ENCODE results near the gene EHMT1.
"Not testable (repeated sequence)": the region's sequence is repeated elsewhere in the genome, so short reads cannot be mapped to it uniquely, and the experiment has no call there.

The EHMT1 gene

GRCh38 chr9:137761793-137762192 lies 143.0 kb downstream of the EHMT1 start:
- DNase-seq (ENCODE audit: low spot score): no peak

DNA sequence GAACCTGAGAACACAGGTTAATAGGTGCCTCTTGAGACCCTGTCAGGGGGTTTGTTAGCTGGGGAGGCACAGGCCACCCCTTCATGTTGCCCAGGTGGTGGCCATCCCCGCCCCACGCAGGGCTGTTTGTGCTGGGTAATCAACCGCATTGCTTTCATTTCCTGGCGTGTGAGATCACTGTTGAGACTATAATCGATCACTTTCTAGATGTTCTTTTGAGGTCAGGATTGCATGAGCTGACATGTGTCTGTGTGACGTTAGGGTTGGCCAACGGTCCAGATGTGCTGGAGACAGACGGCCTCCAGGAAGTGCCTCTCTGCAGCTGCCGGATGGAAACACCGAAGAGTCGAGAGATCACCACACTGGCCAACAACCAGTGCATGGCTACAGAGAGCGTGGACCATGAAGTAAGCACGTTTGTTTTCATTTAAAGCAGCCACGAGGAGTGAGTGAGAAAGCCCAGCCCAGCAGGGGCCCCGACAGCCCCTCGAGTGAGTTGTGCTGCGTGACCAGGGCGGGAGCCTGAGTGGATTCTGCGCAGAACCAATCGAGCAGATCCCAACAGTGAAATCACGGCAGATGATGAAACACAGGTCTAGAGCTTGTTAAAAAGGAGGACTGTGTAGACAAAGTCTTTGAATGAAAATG lies 143.7 kb downstream of the EHMT1 start:
- no peak for DNase-seq (ENCODE audit: low spot score)

- DNase-seq (ENCODE audit: low spot score): no peak
Observed at GRCh38 chr9:137763271-137763955, 144.6 kb downstream of the EHMT1 start.

GRCh38 chr9:137764171-137764671 lies 145.4 kb downstream of the EHMT1 start:
- DNase-seq (ENCODE audit: low spot score): no peak

DNA sequence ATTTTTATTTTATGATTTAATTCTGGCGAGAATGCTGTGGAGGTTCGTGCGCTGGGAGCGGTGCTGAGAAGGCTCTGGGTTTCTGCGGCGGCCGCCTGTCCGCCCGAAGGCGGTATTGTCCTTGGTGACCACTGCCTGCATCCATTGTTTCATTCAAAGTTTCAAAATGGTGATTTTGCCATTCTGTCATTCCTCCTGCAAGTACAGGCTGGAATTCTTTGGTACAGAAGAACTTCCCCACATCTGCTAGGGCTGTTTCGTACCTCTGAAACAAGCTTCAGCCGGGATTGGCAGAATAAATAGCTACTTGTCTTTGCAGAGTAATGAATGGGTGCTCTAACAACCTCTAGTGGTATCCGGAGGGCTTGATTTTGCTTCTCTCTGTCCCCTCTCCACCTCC lies 146.2 kb downstream of the EHMT1 start:
- DNase-seq (ENCODE audit: low spot score): no peak

DNA sequence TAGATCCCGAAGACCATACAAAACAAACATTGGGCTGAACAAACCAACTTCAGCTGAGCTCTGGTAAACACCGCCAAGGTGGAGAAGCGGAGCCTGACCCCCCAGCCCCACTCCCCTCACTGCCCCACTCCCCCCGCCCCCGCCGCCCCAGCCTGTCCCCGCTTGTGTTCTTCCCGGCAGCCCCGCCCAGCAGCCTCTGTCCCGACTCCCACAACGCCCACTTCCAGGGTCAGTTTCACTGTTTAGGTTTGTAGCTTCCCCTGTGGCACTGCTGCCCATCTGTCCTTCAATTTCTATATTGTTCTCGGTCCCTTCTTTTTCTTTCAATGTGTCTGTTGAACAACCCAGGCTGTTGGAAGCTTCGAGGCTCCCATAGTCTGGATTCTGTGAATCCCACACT lies 146.7 kb downstream of the EHMT1 start:
- no peak for DNase-seq (ENCODE audit: low spot score)

GRCh38 chr9:137771580-137771979 lies 152.8 kb downstream of the EHMT1 start:
- DNase-seq (ENCODE audit: low spot score): no peak

GRCh38 chr9:137772281-137772873 lies 153.6 kb downstream of the EHMT1 start:
- DNase-seq (ENCODE audit: low spot score): peak; percentile 43

- no peak for DNase-seq (ENCODE audit: low spot score)
Observed at GRCh38 chr9:137774775-137775386, 156.1 kb downstream of the EHMT1 start.

DNA sequence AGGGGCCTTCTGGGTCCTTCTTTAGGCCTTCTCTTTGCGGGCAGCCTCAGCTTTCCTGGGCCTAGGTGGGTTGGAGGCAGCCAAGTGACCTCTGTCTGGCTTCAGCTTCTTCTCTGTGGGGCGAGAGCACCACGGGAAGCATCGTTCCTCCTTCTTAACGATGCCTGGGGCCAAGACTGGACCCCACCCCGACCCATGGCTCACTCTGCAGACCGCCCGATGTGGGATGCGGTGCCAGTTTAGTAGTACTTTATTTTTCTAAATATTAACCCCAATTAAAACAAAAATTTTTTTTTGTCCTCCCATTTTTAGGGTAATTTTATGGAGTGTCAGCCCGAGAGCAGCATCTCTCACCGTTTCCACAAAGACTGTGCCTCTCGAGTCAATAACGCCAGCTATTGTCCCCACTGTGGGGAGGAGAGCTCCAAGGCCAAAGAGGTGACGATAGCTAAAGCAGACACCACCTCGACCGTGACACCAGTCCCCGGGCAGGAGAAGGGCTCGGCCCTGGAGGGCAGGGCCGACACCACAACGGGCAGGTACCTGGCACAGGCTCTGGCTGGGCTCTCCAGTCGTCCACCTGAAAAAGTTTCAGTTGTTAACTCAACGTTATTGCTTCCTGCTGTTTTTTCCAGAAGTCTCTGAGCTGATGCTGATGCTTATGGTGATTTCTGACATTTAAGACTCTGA lies 157.6 kb downstream of the EHMT1 start:
- DNase-seq (ENCODE audit: low spot score): no peak

DNA sequence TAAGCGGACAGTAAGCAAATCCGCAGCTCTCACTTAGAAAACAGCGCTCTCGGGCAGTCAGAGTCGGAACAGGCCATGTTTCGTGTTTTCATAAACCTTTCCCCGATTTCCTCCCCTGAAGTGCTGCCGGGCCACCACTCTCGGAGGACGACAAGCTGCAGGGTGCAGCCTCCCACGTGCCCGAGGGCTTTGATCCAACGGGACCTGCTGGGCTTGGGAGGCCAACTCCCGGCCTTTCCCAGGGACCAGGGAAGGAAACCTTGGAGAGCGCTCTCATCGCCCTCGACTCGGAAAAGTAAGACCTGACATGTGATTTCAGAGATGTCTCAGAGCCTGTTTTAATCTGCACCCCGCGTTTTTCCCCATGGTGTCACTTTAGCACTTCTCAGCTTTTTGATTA lies 159.0 kb downstream of the EHMT1 start:
- no peak for DNase-seq (ENCODE audit: low spot score)

GRCh38 chr9:137778336-137778735 lies 159.5 kb downstream of the EHMT1 start:
- no peak for DNase-seq (ENCODE audit: low spot score)

DNA sequence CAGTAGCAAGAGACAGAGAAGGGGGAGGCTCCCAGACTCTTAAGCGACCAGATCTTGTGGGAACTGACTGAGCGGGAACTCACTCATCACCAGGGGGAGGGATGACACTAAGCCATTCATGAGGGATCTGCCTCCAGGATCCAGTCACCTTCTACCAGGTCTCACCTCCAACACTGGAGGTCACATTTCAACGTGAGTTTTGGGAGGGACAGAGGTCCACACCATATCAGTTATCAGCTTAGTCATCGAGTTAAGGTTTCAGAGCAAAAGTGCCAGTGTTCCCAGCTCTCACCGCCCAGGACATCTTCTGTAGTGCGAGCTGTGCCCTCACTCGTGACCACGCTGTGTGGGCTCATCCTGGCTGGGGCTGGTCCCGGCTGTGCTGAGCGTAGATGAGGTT lies 160.1 kb downstream of the EHMT1 start:
- no peak for DNase-seq (ENCODE audit: low spot score)

GRCh38 chr9:137780031-137780430 lies 161.2 kb downstream of the EHMT1 start:
- not testable (repeated sequence) for DNase-seq (ENCODE audit: low spot score)

- no peak for DNase-seq (ENCODE audit: low spot score)
Observed at GRCh38 chr9:137781906-137782585, 163.2 kb downstream of the EHMT1 start.

- DNase-seq (ENCODE audit: low spot score): no peak
Observed at GRCh38 chr9:137783521-137783920, 164.7 kb downstream of the EHMT1 start.

DNA sequence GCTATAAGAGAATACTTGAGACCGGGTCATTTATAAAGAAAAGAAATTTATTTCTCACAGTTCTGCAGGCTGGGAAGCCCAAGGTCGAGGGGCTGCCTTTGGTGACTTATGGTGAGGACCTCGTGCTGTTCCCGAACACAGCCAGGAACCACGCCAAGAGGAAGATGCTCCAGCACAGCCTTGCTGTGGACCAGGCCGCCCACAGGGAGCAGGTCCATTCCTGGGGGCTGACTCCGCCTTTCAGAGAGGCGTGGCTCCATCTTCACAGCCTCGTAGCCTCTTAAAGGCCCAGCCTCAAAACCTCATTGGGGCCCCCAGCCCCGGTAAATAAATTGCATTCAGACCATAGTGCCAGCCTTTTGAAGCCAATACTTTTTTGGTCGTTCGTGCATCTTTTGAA lies 165.2 kb downstream of the EHMT1 start:
- DNase-seq (ENCODE audit: low spot score): no peak

DNA sequence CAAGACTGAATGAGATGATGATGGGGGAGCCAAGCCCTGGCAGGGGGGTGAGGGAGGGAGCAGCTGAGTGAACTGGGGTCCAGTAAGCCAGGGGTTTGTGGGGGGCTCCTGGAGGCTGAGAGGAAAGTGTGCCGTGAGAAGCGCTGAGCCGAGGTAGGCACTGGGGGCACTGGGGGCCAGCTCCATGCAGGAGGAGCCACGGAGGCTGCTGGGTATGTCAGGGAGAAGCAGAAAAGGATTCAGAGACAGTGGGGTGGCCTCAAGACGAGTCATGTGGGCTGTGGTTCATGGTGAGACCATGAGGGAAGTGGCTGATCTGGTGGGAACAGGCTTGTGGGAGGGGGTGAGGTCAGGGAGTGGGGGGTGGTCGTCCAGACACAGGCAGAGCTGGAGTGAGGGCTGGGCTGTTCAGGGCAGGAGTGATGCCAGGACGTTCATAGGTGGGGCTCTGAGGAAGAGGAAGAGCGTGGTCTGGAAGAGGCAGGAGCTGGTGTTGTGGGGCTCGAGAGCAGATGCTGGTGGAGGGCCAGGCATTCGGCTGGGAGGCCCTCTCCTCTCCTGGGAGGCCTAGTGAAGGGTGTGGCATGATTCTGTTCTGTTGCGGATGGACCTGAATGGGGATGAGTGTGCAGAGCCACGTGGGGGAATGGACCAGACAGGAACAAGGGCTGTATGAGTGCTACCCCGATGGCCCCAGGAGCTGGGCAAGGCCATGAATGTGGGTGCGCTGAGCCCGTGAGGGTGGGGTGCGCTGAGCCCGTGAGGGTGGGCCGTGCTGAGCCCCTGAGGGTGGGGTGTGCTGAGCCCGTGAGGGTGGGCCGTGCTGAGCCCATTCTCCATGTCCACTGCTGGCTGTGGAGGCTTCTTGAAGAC lies 166.1 kb downstream of the EHMT1 start:
- DNase-seq (ENCODE audit: low spot score): no peak

- DNase-seq (ENCODE audit: low spot score): peak; percentile 54
Observed at GRCh38 chr9:137785704-137786161, 166.9 kb downstream of the EHMT1 start.

GRCh38 chr9:137786511-137786920 lies 167.7 kb downstream of the EHMT1 start:
- DNase-seq (ENCODE audit: low spot score): no peak

DNA sequence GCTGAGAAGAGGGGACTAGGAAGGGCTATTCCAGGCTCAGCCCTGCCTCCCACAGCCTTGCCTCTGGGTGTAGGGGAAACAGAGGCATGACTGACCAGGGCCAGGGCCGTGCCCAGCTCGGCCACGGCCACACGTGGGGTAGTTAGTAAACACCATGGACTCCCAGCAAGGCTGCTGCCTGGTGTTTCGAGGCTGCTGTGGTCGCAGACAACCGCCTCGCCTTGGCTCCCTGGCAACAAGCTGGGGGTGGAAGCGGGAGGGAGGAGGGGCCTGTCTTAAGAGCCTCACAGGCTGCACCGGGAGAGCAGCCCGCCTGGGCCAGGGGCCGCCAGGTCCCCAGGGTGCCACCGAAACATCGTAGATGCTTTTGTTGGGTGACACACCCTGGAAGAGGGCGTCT lies 168.6 kb downstream of the EHMT1 start:
- DNase-seq (ENCODE audit: low spot score): no peak

All from HuH-7 (cell line).